ENCODE results near the gene NOL8. TPM values are rescaled to one million over a fixed set of nuclear protein-coding genes. Genes with fewer than 3 reads are reported as not detected.
A peak's percentile ranks its signal among the peaks of the same experiment; 100 is the strongest.

The NOL8 gene
- total and polyA plus RNA-seq, 2 donors from 2014 or later: 10.8 to 32.4 TPM

- H3K4me1 ChIP-seq (ENCODE audit: control insufficient read depth in 2 of 3, insufficient read depth in 2 of 3, low read depth in 1 of 3, low read length in 3 of 3): no peaks in the 10 kb centered on the region
- H3K9me3 ChIP-seq (ENCODE audit: control insufficient read depth in 2 of 3, insufficient read depth in 1 of 3, low read length in 3 of 3): peaks cover 0 to 2% (median 0%) of the 10 kb centered on the region in 3 donors
- TF ChIP-seq CTCF (IDR thresholded peaks at IDR 0.05; ENCODE audit: borderline replicate concordance, extremely low read depth, insufficient read depth): no peak
- DNase-seq: no peak
- H3K9ac ChIP-seq (ENCODE audit: low read length in 3 of 3): no peak overlapping the region
- FAIRE-seq: no peak
- no peak overlapping the region for H3K4me3 ChIP-seq (ENCODE audit: low read length in 3 of 3)
- intact Hi-C loops (cut with DNase I): no loop called here
- H3K27ac ChIP-seq (ENCODE audit: low read depth in 2 of 2, low read length in 2 of 2): no peak overlapping the region
- no peaks in the 10 kb centered on the region for H3K36me3 ChIP-seq (ENCODE audit: control insufficient read depth in 2 of 3, insufficient read depth in 3 of 3, low read length in 3 of 3)
- H3K27me3 ChIP-seq (ENCODE audit: control insufficient read depth, insufficient read depth, low read length): no peaks in the 10 kb centered on the region
These were observed 34.9 kb upstream of the NOL8 start for GRCh38 chr9:92360083-92360482.

- intact Hi-C loops (cut with DNase I): no loop called here
- H3K4me1 ChIP-seq (ENCODE audit: control insufficient read depth in 2 of 3, insufficient read depth in 2 of 3, low read depth in 1 of 3, low read length in 3 of 3): no peaks in the 10 kb centered on the region
- H3K9ac ChIP-seq (ENCODE audit: low read length in 3 of 3): no peak overlapping the region
- H3K4me3 ChIP-seq (ENCODE audit: low read length in 3 of 3): no peak overlapping the region
- FAIRE-seq: no peak
- peaks cover 0 to 2% (median 0%) of the 10 kb centered on the region in 3 donors for H3K9me3 ChIP-seq (ENCODE audit: control insufficient read depth in 2 of 3, insufficient read depth in 1 of 3, low read length in 3 of 3)
- no peak overlapping the region for H3K27ac ChIP-seq (ENCODE audit: low read depth in 2 of 2, low read length in 2 of 2)
- no peaks in the 10 kb centered on the region for H3K36me3 ChIP-seq (ENCODE audit: control insufficient read depth in 2 of 3, insufficient read depth in 3 of 3, low read length in 3 of 3)
- DNase-seq: peak in 1 of 5 donors; percentile 41
- no peak for TF ChIP-seq CTCF (IDR thresholded peaks at IDR 0.05; ENCODE audit: borderline replicate concordance, extremely low read depth, insufficient read depth)
- H3K27me3 ChIP-seq (ENCODE audit: control insufficient read depth, insufficient read depth, low read length): no peaks in the 10 kb centered on the region
These were observed 34.3 kb upstream of the NOL8 start for GRCh38 chr9:92359394-92359995.

- Histone ChIP-seq H3K36me3 (ENCODE audit: control insufficient read depth in 2 of 3, insufficient read depth in 3 of 3, low read length in 3 of 3) (no peaks in the 10 kb centered on the region), H3K27me3 (ENCODE audit: control insufficient read depth, insufficient read depth, low read length) (no peaks in the 10 kb centered on the region), H3K9ac (ENCODE audit: low read length in 3 of 3) (no peak overlapping the region), H3K27ac (ENCODE audit: low read depth in 2 of 2, low read length in 2 of 2) (no peak overlapping the region), H3K4me3 (ENCODE audit: low read length in 3 of 3) (no peak overlapping the region), H3K4me1 (ENCODE audit: control insufficient read depth in 2 of 3, insufficient read depth in 2 of 3, low read depth in 1 of 3, low read length in 3 of 3) (no peaks in the 10 kb centered on the region), H3K9me3 (ENCODE audit: control insufficient read depth in 2 of 3, insufficient read depth in 1 of 3, low read length in 3 of 3) (peaks cover 0 to 2% (median 0%) of the 10 kb centered on the region in 3 donors)
- FAIRE-seq (no peak), DNase-seq (no peak)
- TF ChIP-seq CTCF (IDR thresholded peaks at IDR 0.05; ENCODE audit: borderline replicate concordance, extremely low read depth, insufficient read depth): no peak
- intact Hi-C loops (cut with DNase I): no loop called here
These were observed 27.9 kb upstream of the NOL8 start for GRCh38 chr9:92353051-92353450.

- no peak overlapping the region for H3K9ac ChIP-seq (ENCODE audit: low read length in 3 of 3)
- intact Hi-C loops (cut with DNase I): no loop called here
- no peak for FAIRE-seq
- H3K36me3 ChIP-seq (ENCODE audit: control insufficient read depth in 2 of 3, insufficient read depth in 3 of 3, low read length in 3 of 3): no peaks in the 10 kb centered on the region
- DNase-seq: no peak
- no peaks in the 10 kb centered on the region for H3K27me3 ChIP-seq (ENCODE audit: control insufficient read depth, insufficient read depth, low read length)
- no peak overlapping the region for H3K27ac ChIP-seq (ENCODE audit: low read depth in 2 of 2, low read length in 2 of 2)
- no peaks in the 10 kb centered on the region for H3K9me3 ChIP-seq (ENCODE audit: control insufficient read depth in 2 of 3, insufficient read depth in 1 of 3, low read length in 3 of 3)
- no peaks in the 10 kb centered on the region for H3K4me1 ChIP-seq (ENCODE audit: control insufficient read depth in 2 of 3, insufficient read depth in 2 of 3, low read depth in 1 of 3, low read length in 3 of 3)
- no peak overlapping the region for H3K4me3 ChIP-seq (ENCODE audit: low read length in 3 of 3)
- no peak for TF ChIP-seq CTCF (IDR thresholded peaks at IDR 0.05; ENCODE audit: borderline replicate concordance, extremely low read depth, insufficient read depth)
These were observed 25.6 kb upstream of the NOL8 start for GRCh38 chr9:92350740-92351133.

Data from kidney (tissue), 14 donors.